HepG2 (cell line): ENCODE results near the gene DCST2. TPM values are rescaled to one million over a fixed set of nuclear protein-coding genes. Genes with fewer than 3 reads are reported as not detected.
A peak's percentile ranks its signal among the peaks of the same experiment; 100 is the strongest.

ENCODE experiments used
- HNRNPLL ChIP-seq: fragments of 200-400 bp; formaldehyde crosslinking; IDR thresholded peaks from 2 replicates; pipeline ENCODE4 v1.6.1; 2017; ENCODE audit warnings: mild to moderate bottlenecking, low read depth, low read length; ENCODE audit not compliant: poor library complexity, severe bottlenecking
- MBD4 ChIP-seq: IDR thresholded peaks from 2 replicates; pipeline ENCODE4 v1.6.1; 2012; ENCODE audit warnings: low read length, inconsistent platforms, borderline replicate concordance
- POGK ChIP-seq: sonication (generic); formaldehyde crosslinking; conservative IDR thresholded peaks from 2 replicates; pipeline ENCODE4 v1.8.0; 2022; ENCODE audit warnings: mild to moderate bottlenecking, moderate library complexity, missing genetic modification reagents
- ZNF281 ChIP-seq: sonication (generic); formaldehyde crosslinking; IDR thresholded peaks from 2 replicates; pipeline ENCODE4 v1.4.0; 2020; ENCODE audit warnings: missing genetic modification reagents, borderline replicate concordance
- ZNF484 ChIP-seq: sonication (generic); formaldehyde crosslinking; IDR thresholded peaks from 2 replicates; pipeline ENCODE4 v1.5.1; 2020; ENCODE audit warnings: mild to moderate bottlenecking, low read depth, missing genetic modification reagents, borderline replicate concordance
- ZNF557 ChIP-seq: sonication (generic); formaldehyde crosslinking; IDR thresholded peaks from 2 replicates; pipeline ENCODE4 v1.4.0; 2020; ENCODE audit warnings: missing genetic modification reagents
- ZNF776 ChIP-seq: sonication (generic); formaldehyde crosslinking; IDR thresholded peaks from 2 replicates; pipeline ENCODE4 v1.4.0; 2020; ENCODE audit warnings: mild to moderate bottlenecking, missing genetic modification reagents
- ZNF878 ChIP-seq: sonication (generic); formaldehyde crosslinking; IDR thresholded peaks from 2 replicates; pipeline ENCODE4 v1.8.1; 2023; ENCODE audit warnings: mild to moderate bottlenecking, missing genetic modification reagents, moderate library complexity
- polyA plus RNA-seq, 8 experiments: library from polyadenylated mRNA; depleted of rRNA in 3 of 8; stranded (reverse) in 7 of 8; unstranded in 1 of 8; fragments of >200 nt; fragmentation: Illumina TruSeq in 4 of 8; extraction: Trizol in 4 of 8; gene quantifications; 2 replicates each; pipeline versions ENCODE4 v1.2.1 to v1.2.3, GENCODE V29; 2011 to 2016; ENCODE audit warnings: low read depth in 4 of 8, missing spikeins in 1 of 8, mixed read lengths in 1 of 8; ENCODE audit not compliant: insufficient read depth in 1 of 8
- total RNA-seq, 5 experiments: library from RNA; depleted of rRNA; stranded (reverse); fragments of >200 nt; fragmentation: Illumina TruSeq; extraction: Trizol; gene quantifications; 2 replicates each; pipeline ENCODE4 v1.2.3, GENCODE V29; 2016; ENCODE audit warnings: low read depth in 1 of 5
- TF ChIP-seq, protein P1 (sequence below): sonication (generic); formaldehyde crosslinking; IDR thresholded peaks from 2 replicates; pipeline ENCODE4 v1.4.0; 2020; ENCODE audit warnings: mild to moderate bottlenecking, missing genetic modification reagents, borderline replicate concordance
- TF ChIP-seq, protein P2 (sequence below): fragments of 450-650 bp; IDR thresholded peaks from 2 replicates; pipeline ENCODE4 v1.6.1; 2016
- TF ChIP-seq, protein P3 (sequence below): sonication (generic); formaldehyde crosslinking; IDR thresholded peaks from 2 replicates; pipeline ENCODE4 v1.4.0; 2020; ENCODE audit warnings: missing genetic modification reagents

Gene DCST2
- total and polyA plus RNA-seq, 2 of the 13 experiments (the other 11 are each of a cell fraction or from before 2014, with no cell fraction given), result 0.74 TPM; not detected in 1

- TF ChIP-seq, protein P1, sequence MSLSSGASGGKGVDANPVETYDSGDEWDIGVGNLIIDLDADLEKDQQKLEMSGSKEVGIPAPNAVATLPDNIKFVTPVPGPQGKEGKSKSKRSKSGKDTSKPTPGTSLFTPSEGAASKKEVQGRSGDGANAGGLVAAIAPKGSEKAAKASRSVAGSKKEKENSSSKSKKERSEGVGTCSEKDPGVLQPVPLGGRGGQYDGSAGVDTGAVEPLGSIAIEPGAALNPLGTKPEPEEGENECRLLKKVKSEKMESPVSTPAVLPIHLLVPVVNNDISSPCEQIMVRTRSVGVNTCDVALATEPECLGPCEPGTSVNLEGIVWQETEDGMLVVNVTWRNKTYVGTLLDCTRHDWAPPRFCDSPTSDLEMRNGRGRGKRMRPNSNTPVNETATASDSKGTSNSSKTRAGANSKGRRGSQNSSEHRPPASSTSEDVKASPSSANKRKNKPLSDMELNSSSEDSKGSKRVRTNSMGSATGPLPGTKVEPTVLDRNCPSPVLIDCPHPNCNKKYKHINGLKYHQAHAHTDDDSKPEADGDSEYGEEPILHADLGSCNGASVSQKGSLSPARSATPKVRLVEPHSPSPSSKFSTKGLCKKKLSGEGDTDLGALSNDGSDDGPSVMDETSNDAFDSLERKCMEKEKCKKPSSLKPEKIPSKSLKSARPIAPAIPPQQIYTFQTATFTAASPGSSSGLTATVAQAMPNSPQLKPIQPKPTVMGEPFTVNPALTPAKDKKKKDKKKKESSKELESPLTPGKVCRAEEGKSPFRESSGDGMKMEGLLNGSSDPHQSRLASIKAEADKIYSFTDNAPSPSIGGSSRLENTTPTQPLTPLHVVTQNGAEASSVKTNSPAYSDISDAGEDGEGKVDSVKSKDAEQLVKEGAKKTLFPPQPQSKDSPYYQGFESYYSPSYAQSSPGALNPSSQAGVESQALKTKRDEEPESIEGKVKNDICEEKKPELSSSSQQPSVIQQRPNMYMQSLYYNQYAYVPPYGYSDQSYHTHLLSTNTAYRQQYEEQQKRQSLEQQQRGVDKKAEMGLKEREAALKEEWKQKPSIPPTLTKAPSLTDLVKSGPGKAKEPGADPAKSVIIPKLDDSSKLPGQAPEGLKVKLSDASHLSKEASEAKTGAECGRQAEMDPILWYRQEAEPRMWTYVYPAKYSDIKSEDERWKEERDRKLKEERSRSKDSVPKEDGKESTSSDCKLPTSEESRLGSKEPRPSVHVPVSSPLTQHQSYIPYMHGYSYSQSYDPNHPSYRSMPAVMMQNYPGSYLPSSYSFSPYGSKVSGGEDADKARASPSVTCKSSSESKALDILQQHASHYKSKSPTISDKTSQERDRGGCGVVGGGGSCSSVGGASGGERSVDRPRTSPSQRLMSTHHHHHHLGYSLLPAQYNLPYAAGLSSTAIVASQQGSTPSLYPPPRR (CRISPR knock-in tag), result no peak
- TF ChIP-seq, protein P2, sequence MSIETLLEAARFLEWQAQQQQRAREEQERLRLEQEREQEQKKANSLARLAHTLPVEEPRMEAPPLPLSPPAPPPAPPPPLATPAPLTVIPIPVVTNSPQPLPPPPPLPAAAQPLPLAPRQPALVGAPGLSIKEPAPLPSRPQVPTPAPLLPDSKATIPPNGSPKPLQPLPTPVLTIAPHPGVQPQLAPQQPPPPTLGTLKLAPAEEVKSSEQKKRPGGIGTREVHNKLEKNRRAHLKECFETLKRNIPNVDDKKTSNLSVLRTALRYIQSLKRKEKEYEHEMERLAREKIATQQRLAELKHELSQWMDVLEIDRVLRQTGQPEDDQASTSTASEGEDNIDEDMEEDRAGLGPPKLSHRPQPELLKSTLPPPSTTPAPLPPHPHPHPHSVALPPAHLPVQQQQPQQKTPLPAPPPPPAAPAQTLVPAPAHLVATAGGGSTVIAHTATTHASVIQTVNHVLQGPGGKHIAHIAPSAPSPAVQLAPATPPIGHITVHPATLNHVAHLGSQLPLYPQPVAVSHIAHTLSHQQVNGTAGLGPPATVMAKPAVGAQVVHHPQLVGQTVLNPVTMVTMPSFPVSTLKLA, result peak; percentile 80
- TF ChIP-seq POGK (CRISPR knock-in tag) (0 out of 2 replicates have a peak, but pooled peaks have one; percentile 43), HNRNPLL (peak; percentile 45), ZNF557 (no peak), ZNF878 (peak; percentile 22; the same call in 1 of the 2 replicates), MBD4 (no peak), ZNF281 (peak; percentile 32; the same call in 1 of the 2 replicates), ZNF776 (CRISPR knock-in tag) (0 out of 2 replicates have a peak, but pooled peaks have one; percentile 31), ZNF484 (no peak)
- TF ChIP-seq, protein P3, sequence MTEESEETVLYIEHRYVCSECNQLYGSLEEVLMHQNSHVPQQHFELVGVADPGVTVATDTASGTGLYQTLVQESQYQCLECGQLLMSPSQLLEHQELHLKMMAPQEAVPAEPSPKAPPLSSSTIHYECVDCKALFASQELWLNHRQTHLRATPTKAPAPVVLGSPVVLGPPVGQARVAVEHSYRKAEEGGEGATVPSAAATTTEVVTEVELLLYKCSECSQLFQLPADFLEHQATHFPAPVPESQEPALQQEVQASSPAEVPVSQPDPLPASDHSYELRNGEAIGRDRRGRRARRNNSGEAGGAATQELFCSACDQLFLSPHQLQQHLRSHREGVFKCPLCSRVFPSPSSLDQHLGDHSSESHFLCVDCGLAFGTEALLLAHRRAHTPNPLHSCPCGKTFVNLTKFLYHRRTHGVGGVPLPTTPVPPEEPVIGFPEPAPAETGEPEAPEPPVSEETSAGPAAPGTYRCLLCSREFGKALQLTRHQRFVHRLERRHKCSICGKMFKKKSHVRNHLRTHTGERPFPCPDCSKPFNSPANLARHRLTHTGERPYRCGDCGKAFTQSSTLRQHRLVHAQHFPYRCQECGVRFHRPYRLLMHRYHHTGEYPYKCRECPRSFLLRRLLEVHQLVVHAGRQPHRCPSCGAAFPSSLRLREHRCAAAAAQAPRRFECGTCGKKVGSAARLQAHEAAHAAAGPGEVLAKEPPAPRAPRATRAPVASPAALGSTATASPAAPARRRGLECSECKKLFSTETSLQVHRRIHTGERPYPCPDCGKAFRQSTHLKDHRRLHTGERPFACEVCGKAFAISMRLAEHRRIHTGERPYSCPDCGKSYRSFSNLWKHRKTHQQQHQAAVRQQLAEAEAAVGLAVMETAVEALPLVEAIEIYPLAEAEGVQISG (CRISPR knock-in tag), result no peak
Measured at GRCh38 chr1:155080312-155081228, 47.0 kb upstream of the DCST2 start (continued).
